HepG2 (cell line): ENCODE data around the gene DISP2. TPM values are rescaled to one million over a fixed set of nuclear protein-coding genes. Genes with fewer than 3 reads are reported as not detected.

Source experiments
- AGO1 ChIP-seq: fragments of 200-400 bp; formaldehyde crosslinking; IDR thresholded peaks from 2 replicates; pipeline ENCODE4 v1.6.1; 2017; ENCODE audit warnings: mild to moderate bottlenecking, low read depth, low read length, moderate library complexity; ENCODE audit not compliant: poor library complexity, severe bottlenecking
- GABPB1 ChIP-seq: IDR thresholded peaks from 2 replicates; pipeline ENCODE4 v1.6.1; 2016; ENCODE audit warnings: mild to moderate bottlenecking, missing genetic modification reagents, moderate library complexity, missing compliant biosample characterization
- HCFC1 ChIP-seq: fragments of 150-350 bp; IDR thresholded peaks from 2 replicates; pipeline ENCODE4 v1.6.1; 2014; ENCODE audit warnings: low read depth, low read length
- NONO ChIP-seq, 2 experiments: fragments of 450-650 bp in 1 of 2; sonication (generic) in 1 of 2; formaldehyde crosslinking in 1 of 2; IDR thresholded peaks in 1 of 2; conservative IDR thresholded peaks in 1 of 2; 2 replicates each; pipeline versions ENCODE4 v1.6.1 to v1.8.0; 2017 to 2022; ENCODE audit warnings: mild to moderate bottlenecking in 1 of 2, missing genetic modification reagents in 1 of 2, moderate library complexity in 1 of 2
- ZMYM3 ChIP-seq: sonication (generic); formaldehyde crosslinking; IDR thresholded peaks from 2 replicates; pipeline ENCODE4 v1.5.1; 2020; ENCODE audit warnings: mild to moderate bottlenecking, missing genetic modification reagents
- polyA plus RNA-seq, 8 experiments: library from polyadenylated mRNA; depleted of rRNA in 3 of 8; stranded (reverse) in 7 of 8; unstranded in 1 of 8; fragments of >200 nt; fragmentation: Illumina TruSeq in 4 of 8; extraction: Trizol in 4 of 8; gene quantifications; 2 replicates each; pipeline versions ENCODE4 v1.2.1 to v1.2.3, GENCODE V29; 2011 to 2016; ENCODE audit warnings: low read depth in 4 of 8, missing spikeins in 1 of 8, mixed read lengths in 1 of 8; ENCODE audit not compliant: insufficient read depth in 1 of 8
- total RNA-seq, 5 experiments: library from RNA; depleted of rRNA; stranded (reverse); fragments of >200 nt; fragmentation: Illumina TruSeq; extraction: Trizol; gene quantifications; 2 replicates each; pipeline ENCODE4 v1.2.3, GENCODE V29; 2016; ENCODE audit warnings: low read depth in 1 of 5
- TF ChIP-seq, protein P1 (sequence below): sonication (generic); formaldehyde crosslinking; IDR thresholded peaks from 2 replicates; pipeline ENCODE4 v1.4.0; 2020; ENCODE audit warnings: missing genetic modification reagents, borderline replicate concordance
- TF ChIP-seq, protein P2 (sequence below): sonication (generic); formaldehyde crosslinking; IDR thresholded peaks from 2 replicates; pipeline ENCODE4 v1.4.0; 2020; ENCODE audit warnings: missing genetic modification reagents, mild to moderate bottlenecking, borderline replicate concordance
- TF ChIP-seq, protein P3 (sequence below): sonication (generic); formaldehyde crosslinking; IDR thresholded peaks from 2 replicates; pipeline ENCODE4 v1.8.1; 2023; ENCODE audit warnings: mild to moderate bottlenecking, inconsistent platforms, moderate library complexity, missing genetic modification reagents, borderline replicate concordance
- TF ChIP-seq, protein P4 (sequence below): sonication (generic); formaldehyde crosslinking; IDR thresholded peaks from 2 replicates; pipeline ENCODE4 v1.8.0; 2022; ENCODE audit warnings: missing genetic modification reagents, mild to moderate bottlenecking, moderate library complexity, borderline replicate concordance

The DISP2 gene
- total and polyA plus RNA-seq, 2 of the 13 experiments (the other 11 are each of a cell fraction or from before 2014, with no cell fraction given): 0.09 to 0.32 TPM

DNA sequence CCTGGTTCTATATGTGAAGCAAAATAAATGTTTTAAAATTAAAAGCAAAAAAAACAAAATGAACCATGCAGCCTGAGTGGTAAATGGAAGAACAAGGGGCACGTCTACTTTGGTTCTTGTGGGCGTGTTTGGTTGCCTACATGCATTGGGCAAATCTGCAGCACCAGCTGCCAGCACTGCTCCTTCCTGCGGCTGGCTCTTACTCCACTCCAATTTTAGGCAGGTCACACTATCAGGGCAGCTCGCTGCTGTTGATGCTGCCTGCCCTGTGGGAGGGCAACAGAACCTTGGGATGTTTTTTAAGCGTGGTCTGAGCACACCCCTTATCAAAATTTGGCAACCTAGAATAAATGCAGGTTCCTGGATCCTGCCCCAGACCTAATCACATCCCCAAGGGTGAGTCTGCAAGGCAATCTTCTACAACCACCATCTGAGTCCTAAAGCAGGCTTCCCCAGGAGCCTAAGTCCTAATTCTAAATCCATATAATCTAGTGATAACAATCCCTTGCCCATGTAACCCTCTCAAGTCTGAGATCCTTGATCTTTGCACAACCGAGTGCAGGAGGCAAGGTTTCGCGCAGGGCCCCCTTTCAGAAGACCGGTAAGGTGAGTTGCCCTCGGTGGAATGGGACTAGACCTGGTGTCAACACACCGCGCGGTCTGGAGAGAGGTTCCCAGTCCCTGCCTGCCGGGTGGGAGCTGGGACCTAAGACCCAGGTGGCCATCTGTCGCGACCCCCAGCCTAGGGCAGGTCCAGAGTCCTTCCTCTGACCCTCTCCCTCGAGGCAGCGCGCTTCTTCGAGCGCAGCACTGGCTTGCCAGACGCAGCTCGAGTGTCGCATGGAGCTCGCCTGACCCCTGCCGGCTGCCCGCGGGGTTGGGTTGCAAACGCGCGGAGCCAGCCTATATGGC is 63.5 kb downstream of the DISP2 start (continued):
- TF ChIP-seq, protein P1, sequence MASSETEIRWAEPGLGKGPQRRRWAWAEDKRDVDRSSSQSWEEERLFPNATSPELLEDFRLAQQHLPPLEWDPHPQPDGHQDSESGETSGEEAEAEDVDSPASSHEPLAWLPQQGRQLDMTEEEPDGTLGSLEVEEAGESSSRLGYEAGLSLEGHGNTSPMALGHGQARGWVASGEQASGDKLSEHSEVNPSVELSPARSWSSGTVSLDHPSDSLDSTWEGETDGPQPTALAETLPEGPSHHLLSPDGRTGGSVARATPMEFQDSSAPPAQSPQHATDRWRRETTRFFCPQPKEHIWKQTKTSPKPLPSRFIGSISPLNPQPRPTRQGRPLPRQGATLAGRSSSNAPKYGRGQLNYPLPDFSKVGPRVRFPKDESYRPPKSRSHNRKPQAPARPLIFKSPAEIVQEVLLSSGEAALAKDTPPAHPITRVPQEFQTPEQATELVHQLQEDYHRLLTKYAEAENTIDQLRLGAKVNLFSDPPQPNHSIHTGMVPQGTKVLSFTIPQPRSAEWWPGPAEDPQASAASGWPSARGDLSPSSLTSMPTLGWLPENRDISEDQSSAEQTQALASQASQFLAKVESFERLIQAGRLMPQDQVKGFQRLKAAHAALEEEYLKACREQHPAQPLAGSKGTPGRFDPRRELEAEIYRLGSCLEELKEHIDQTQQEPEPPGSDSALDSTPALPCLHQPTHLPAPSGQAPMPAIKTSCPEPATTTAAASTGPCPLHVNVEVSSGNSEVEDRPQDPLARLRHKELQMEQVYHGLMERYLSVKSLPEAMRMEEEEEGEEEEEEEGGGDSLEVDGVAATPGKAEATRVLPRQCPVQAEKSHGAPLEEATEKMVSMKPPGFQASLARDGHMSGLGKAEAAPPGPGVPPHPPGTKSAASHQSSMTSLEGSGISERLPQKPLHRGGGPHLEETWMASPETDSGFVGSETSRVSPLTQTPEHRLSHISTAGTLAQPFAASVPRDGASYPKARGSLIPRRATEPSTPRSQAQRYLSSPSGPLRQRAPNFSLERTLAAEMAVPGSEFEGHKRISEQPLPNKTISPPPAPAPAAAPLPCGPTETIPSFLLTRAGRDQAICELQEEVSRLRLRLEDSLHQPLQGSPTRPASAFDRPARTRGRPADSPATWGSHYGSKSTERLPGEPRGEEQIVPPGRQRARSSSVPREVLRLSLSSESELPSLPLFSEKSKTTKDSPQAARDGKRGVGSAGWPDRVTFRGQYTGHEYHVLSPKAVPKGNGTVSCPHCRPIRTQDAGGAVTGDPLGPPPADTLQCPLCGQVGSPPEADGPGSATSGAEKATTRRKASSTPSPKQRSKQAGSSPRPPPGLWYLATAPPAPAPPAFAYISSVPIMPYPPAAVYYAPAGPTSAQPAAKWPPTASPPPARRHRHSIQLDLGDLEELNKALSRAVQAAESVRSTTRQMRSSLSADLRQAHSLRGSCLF (CRISPR knock-in tag): no peak
- TF ChIP-seq, protein P2, sequence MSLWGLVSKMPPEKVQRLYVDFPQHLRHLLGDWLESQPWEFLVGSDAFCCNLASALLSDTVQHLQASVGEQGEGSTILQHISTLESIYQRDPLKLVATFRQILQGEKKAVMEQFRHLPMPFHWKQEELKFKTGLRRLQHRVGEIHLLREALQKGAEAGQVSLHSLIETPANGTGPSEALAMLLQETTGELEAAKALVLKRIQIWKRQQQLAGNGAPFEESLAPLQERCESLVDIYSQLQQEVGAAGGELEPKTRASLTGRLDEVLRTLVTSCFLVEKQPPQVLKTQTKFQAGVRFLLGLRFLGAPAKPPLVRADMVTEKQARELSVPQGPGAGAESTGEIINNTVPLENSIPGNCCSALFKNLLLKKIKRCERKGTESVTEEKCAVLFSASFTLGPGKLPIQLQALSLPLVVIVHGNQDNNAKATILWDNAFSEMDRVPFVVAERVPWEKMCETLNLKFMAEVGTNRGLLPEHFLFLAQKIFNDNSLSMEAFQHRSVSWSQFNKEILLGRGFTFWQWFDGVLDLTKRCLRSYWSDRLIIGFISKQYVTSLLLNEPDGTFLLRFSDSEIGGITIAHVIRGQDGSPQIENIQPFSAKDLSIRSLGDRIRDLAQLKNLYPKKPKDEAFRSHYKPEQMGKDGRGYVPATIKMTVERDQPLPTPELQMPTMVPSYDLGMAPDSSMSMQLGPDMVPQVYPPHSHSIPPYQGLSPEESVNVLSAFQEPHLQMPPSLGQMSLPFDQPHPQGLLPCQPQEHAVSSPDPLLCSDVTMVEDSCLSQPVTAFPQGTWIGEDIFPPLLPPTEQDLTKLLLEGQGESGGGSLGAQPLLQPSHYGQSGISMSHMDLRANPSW (CRISPR knock-in tag): no peak
- TF ChIP-seq, protein P3, sequence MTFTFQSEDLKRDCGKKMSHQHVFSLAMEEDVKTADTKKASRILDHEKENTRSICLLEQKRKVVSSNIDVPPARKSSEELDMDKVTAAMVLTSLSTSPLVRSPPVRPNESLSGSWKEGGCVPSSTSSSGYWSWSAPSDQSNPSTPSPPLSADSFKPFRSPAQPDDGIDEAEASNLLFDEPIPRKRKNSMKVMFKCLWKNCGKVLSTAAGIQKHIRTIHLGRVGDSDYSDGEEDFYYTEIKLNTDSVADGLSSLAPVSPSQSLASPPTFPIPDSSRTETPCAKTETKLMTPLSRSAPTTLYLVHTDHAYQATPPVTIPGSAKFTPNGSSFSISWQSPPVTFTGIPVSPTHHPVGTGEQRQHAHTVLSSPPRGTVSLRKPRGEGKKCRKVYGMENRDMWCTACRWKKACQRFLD (CRISPR knock-in tag): peak; percentile 27; the same call in 1 of the 2 replicates
- TF ChIP-seq GABPB1 (CRISPR knock-in tag) (peak; percentile 56; the same call in 1 of the 2 replicates), HCFC1 (no peak), ZMYM3 (CRISPR knock-in tag) (no peak), AGO1 (peak; percentile 86), NONO (IDR thresholded peaks at IDR 0.05) (no peak), NONO (CRISPR knock-in tag; conservative IDR thresholded peaks at IDR 0.05) (peak; percentile 41; the same call in 1 of the 2 replicates)
- TF ChIP-seq, protein P4, sequence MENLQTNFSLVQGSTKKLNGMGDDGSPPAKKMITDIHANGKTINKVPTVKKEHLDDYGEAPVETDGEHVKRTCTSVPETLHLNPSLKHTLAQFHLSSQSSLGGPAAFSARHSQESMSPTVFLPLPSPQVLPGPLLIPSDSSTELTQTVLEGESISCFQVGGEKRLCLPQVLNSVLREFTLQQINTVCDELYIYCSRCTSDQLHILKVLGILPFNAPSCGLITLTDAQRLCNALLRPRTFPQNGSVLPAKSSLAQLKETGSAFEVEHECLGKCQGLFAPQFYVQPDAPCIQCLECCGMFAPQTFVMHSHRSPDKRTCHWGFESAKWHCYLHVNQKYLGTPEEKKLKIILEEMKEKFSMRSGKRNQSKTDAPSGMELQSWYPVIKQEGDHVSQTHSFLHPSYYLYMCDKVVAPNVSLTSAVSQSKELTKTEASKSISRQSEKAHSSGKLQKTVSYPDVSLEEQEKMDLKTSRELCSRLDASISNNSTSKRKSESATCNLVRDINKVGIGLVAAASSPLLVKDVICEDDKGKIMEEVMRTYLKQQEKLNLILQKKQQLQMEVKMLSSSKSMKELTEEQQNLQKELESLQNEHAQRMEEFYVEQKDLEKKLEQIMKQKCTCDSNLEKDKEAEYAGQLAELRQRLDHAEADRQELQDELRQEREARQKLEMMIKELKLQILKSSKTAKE (CRISPR knock-in tag): no peak
